AG08396 (cell line): ENCODE measurements around the gene DUSP6.

Source experiments
- DNase-seq: peaks from one replicate; pipeline ENCODE4 v3.0.0; 2012; ENCODE audit warnings: low spot score, mixed read lengths

Gene DUSP6

DNA sequence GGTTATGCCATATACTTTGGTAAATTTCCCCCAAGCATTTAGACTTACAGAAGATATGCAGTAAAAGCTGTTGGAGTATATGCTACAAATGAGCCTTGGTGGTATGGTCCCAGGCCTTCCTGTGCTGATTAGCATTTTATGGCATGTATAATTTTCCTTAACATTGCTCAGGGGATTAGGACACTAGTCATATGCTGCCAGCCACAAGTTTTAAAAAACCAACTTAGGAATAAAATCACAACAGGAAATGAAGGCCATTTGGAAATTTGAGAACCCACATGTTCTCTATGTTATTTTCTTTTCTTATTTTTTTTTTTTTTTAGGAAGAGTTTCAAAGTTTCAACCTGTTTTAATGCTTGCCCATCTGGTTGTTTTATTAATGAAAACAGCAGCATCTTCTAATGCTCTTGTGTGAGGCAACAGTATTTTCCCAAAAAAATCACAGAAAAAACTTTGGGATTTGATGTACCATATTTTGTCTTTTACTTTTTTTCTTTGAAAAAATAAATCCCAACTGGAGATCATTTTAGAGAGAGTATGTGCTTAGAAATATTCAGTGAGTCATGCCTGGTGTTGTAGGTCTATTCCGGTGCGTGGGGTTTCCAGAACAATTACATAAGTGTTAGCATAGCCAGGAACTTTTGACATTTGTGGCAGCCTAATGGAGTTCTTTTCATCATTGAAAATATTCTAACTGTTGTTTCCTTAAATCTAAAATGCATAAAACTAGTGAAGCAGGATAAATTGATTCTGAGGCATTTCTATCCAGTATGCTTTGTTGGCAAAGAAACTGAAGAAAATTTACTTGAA is 21.7 kb upstream of the DUSP6 start:
- DNase-seq, result peak; percentile 60

DNA sequence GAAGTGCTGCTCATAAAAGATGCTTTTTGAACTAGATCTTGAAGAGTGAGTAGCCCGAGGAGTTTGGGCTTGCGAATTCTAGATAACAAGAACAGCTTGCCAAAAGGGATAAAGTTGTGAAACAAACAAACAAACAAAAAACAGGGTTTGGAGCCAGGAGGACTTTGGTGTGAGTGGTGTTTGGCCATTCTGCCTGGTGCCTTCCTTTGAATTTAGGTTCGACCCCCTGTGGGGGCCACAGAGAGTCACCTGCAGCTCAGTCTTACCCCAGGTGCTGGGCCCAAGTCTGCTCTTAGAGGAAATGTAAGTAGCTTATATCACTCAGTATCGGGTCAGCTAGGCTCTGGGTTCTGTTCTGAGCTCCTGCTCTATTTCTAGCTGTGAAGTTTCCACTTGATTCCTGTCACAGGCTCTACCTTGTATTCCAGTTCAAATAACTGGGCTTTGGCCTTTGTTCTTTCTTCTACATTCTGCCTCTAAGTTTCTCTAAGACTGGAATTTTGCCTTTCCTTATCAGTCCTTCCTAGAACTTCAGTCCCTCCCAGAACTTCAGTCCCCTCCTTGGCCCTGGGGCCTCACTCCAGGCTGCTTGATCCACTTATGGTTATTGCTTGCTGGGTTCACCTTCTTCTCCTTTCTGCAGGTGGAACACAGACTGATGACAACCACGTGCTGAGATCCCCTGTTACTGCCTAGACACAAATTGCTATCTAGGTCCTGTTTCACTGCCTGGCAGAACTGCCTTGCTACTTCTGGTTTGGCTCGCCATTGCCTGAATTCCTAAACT is 20.5 kb upstream of the DUSP6 start:
- no peak for DNase-seq

DNA sequence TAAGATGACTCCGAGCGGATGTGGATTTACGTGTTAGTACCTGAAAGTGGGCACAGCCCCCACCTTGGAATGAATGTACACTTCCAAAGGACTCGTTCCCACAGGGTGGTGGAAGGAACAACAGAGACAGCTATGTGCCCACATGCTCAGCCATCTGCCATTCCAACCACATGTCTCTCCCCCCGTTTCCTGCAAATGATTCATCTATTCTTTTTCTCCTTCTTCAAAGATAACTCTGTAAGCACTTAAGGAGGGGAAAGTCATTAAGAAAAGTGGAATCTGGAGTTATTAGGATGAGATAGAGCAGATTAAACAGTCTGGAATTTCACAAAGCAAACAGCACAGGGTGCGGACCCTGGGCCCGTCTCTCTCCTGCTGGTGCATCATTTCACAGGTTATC is 18.5 kb upstream of the DUSP6 start:
- DNase-seq, result no peak

DNA sequence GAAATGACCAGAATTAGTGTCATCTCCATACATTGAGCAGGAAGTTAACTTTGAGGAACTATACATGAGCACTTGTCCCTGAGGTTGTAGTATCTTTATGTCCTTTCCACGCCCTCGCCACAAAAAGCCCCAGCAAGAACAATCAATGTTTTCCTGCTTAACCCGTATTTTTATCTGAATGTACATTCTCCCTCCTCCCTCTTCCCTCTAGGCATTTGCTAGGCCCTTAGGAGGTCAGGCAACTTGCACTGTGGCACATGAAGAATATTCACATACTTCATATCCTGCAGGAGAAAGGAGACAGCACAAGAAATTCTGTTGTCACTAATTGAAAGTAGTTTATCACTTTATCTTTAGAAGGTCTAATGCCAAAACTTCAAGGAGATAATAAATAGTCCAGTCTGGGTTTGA is 18.1 kb upstream of the DUSP6 start:
- no peak for DNase-seq

DNA sequence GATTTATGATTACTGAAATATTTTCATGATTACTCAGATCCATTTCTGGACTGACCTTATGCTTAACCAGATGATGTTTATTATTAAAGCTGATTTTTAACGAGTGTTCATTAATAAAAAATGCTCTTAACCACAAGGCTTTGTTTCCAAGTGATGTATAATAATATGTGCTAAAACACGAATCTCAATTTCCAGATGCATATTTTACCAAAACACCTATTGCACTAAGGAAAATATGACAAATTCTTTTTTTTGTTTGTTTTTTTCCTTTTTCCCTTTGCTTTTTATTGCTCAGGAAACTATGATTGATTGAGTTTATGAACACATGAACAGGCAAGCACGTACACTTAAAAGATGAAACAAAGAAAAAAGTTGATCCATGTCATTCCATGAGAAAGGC is 16.9 kb upstream of the DUSP6 start:
- DNase-seq, result no peak

DNA sequence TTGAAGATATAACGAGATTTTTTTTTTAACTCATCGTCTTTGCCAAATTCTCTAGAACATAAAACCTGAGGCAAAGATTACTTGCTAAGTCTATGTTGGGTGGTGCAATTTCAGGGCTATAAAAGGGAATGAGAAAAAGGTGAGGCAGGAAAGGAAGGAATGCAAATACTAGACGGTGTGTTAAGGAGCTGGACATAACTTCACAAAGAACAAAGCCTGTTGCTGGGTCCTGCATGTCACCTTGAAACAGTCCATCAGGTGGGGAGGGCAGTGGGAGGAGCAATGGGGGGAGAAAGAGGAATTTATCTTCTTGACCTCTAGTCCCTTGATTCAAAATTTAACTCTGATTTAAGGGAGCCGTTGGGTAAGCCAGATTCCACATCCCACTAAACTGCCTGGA is 16.1 kb upstream of the DUSP6 start:
- DNase-seq, result no peak

DNA sequence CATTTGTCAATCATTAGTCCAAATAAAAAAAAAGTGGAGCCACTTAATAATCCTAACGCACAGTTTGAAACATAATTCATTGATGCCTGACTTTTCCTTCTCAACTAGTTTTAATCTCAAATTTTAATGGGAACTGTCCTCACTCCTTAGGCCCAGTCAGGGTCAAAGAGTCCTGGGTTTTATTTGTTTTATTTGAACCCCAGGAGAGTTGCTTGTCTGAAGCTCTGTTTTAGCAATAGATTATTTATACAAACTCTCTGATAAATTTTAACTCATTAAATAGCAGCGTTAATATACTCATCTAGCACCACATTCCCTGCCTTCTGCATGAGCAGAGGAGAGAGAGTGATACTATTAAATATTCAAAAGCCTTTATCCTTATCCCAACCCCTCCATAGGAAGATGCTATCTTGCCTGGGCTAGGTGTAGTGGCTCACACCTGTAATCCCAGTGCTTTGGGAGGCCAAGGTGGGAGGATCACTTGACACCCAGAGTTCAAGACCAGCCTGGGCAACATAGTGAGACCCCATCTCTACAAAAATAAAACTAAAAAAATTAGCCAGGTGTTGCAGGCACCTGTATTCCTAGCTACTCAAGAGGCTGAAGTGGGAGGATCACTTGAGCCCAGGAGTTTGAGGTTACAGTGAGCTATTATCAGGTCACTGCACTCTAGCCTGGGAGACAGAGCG is 14.5 kb upstream of the DUSP6 start:
- no peak for DNase-seq

DNA sequence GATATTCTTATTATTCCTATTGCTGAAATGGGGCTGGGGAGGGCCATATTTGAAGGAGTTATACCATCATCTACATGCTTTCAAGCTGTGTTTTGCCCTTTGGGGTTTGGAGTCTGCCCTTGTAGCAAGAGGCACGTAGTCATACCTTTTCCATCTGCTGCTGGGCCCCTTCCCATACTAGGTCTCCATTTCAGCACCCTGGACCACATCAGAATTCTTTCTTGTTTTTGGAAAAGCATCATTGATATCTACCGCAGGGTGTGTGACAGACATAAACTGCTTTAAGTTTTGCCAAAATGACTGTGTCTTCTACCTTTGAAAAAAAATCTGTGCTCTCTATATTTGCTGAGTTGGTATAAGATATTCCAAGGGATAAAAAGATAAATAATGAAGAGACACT is 12.3 kb upstream of the DUSP6 start:
- DNase-seq, result no peak

DNA sequence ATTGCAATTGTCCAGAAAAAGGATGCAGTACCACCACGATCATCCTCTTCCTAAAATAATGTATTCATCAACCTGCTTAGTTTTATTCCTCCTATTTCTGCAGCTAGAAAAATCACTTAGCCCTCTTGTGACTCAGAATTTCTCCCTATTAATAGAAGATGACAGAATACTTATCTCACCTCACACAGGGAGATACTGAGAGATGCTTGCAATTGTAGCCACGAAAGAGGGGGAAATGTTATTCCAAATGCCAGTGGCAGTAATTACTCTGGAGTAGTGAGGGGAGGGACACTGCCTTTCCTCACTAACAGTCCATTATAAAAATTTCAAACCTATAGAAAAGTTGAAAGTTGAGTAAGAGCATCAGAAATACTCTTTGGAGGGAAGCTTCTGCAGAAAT is 11.8 kb upstream of the DUSP6 start:
- DNase-seq, result no peak

DNA sequence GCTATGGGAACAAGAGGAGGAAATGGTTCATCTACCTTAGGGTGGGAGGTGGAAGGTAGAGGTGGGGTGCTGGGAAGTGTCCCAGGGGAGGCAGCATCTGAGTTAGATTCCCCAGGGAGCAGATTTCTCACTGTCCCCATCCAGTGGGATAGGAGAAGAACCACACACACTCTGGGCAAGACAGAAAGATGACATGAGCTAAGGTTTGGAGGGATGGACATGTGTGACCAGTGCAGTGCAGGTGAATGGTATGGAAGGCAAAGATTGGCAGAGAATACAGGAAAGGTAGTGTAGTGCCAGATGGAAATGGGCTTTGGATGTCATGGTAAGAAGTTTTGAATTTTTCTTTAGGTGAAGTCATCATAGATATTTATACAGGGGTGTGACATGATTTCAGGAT is 11.3 kb upstream of the DUSP6 start:
- DNase-seq, result no peak

DNA sequence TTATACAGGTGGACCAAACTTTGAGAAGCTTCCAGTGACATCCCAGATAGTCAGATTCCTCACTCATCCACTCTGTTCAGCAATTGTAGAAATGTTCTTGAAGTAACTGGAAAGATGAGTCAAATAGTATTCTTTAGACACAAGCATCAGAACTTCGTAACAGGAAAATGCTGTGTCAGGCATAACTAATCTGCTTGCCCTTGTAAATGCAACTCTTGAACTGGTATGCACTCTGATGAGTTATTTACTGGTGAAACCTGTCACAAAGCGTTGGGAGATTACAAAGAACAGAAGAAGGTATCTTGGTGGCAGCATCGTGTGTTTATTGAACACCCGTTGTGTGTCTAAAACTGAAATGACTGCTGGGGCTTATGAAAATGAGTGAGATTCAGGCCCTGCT is 10.8 kb upstream of the DUSP6 start:
- DNase-seq, result no peak

DNA sequence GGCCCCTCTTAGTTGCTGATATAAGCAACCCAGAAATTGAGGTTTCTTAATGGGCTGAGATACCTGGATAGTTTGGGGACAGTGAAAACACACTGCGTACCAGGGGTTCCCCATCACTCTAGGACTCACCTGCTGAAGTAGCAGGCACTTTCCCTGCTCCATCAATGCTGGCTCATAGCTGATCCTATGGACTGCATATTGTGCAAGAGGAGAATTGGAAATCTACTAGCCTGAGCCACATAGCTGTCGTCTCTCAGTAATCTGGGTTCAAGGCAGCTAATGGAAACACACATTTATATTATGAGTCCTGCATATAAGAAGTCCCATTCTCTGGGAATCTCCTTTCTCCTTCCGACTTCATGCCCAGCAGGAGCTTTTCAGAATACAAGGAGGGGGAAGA is 7.3 kb upstream of the DUSP6 start:
- no peak for DNase-seq

DNA sequence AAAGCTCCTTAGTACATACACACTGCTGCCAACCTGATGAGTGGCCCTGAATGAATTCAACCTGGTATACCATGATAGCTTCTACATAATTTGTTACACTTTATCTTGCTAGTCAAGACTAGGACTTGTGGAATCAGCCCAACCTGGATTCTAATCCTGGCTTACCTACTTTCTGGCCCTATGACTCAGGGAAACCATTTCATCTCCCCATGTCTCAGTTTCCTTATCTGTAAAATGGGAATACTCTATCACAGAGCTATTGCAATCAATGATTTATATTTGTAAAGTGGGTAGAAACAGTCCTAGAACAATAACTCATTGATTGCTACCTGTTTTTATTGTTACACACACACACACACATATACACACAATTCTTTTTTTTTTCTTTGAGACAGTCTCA is 6.5 kb upstream of the DUSP6 start:
- DNase-seq, result no peak

DNA sequence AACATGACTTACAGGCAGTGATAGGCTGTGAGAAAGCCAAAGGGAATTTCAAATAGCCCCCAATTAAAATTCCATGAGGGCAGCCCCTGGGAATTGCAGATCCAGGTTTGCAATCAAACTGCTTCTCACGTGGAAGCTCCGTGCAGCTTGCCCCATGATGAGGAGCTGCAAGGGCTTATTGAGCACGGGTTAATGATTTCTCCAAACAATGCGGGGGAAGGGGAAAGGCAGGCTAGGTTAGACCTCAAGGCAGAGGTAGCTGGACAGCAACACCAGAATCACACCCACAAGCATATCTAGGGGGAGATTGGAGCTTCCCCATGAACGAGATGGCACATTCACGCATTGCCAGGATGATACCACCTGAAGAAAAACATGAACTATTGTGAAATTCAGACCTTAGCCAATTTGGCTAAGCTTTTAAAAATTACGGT is 5.0 kb upstream of the DUSP6 start:
- no peak for DNase-seq

DNA sequence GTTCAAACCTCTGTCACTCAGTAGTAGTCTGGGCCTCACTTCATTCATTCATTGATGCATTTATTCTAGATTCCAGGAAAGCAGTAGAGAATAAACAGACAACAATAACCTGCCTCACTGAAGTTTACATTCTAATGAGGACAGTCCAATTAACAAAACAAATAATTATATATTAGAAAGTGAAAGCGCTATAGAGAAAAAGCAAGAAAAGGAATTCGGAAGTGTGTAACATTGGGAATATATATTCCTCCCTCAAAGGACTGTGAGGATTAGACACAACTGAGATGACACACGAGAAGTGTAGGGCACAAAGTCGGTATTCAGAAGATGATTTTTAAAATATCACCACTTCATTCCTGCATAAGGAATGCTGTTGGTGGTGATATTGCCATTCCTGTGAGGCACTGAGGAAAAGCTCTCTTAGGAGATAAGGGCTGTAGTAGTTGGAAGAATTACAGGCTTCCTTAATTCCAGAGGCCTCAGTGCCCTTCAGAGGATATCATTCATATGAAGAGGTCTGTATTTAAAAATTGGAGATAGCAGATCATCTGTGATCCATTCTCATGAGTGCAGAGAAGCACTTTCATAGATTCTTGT is 3.9 kb upstream of the DUSP6 start:
- no peak for DNase-seq

DNA sequence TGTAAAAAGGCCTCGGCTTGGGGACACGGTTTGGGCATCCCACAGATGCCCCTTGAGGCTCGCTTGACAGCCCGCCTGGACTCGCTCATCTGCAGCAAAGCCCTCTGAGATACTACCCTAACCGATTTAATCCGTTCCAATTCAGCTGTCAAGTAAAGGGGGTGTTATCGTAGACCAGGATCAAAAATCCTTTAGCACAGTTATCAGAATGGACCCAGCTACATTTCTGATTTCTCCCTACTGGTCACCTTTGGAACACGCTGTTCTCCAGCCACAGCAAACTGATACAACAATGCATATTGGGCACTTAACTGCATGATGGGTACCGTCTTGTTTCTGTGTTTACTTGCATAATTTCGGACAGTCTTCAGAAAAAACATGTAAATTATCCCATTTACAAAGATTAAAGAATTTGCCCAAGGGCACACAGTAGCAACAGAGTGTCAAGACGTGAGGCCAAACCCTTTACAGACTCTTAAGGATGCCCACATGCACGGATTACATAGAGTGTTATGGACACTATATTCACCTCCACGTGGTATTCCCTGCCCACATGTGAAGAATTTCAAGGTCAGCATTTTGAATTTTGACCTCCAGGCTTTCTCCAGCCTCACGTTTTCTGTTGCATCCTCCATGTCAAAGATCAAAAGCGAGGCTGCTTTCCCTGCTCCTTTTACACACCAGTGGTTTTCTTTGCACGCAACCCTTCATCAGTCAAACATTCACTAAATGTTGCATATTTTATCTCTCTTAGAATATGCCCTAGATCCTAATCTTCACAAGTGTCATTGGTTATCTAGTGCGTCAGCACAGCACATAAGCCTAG is 3.2 kb upstream of the DUSP6 start:
- no peak for DNase-seq

DNA sequence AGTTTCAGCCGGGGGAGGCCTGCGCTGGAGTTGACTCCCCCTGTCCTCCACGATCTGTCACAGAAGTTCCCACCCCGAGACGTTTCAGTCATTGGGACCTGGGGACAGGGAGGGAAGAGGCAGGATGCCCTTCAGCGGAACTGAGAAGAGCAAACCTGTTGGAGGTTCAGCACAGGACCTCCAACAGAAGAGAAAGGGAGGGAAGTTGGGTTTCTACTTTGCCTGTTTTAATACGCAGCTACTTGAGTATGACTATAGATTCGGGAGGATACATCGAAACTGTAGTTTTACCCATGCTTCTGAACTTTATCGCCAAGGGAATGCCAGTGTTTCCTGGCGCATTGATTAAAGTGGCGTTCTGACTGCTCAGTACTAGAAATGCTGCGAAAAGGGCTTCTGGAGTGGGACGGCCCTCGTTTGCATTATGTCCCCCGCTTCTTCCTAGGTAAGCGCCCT is 2.3 kb upstream of the DUSP6 start:
- no peak for DNase-seq

DNA sequence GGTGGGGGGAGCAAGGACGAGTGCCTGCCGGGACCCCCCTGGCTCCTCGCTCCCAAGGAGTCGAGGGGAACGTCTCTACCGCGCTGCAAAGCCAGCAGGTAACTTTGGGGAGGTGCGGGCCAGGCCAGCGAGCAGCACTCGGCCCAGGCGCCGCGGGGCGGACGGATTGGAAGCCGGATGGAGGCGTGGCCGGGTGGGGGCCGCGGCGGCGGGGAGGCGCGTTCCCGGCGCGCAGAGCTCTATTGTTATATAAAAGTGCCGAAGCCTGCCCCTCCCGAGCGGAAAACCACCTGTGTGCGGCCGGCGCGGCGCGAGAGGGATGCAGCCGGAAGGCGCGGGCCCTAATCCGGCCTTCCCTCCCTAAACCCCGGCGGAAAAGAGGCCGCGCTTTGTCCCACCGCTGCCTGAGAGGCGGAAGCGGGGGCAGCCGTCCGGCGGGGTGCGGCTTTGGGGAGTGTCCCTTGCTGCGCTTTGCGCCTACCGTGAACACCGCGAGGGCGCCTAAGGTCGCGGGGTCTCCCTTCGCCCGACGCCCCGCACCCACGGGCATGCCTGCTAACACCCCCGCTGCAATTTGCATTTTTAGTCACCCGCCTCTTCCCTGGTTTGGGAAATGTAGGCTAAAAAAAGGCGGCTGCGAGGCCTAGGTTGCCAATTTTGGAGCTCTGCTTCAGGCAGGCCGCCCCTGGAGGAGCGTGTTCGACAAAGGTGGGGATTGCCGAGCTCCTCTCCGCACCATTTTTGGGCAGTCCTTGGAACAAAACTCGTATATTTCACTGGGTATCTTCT is 1.7 kb upstream of the DUSP6 start:
- DNase-seq, result peak; percentile 75

DNA sequence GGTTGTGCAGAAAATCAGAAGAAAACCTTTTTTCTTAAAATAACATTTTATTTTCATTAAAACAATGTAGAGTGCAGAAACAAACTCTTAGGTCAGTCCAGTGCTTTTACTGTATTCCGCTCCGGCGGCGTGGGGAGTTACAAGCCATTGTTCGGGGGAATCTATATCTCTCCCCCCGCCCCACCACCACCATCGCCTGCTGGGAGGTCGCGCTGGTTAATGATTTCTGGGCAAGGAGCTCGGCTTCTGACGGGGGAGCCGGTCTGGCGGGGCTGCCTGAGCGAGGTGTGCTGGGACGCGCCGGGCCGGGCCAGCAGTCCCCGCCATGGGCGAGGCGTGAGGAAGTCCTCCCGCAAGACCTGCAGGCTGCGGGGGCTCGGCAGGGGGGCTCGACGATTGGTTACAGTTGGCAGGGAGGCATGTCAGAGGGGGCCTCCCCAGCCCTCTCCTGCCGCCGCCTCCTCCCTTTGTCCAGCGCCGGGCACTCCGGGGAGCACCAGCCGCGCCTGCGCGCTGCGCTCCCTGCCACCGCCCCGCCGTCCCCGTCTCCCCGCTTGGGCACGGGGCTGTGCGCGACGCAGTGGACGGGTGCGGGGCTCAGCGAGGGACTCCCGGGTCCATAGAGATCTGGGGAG is 1.0 kb upstream of the DUSP6 start:
- DNase-seq, result peak; percentile 88

DNA sequence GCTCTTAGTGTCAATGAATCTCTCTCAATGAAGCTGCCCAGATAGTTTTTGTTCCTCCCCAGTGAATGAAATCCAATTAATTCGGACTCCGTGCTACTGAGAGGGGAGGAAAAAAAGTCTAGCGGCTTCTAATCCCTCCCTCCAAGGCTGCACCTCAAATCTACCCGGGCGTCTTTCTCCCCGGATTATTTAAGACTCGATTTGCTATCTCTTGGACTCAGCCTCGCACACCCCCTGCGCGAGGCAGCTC is 134 bp downstream of the DUSP6 start:
- no peak for DNase-seq
